Measurements from ENCODE around the gene HSD3B2.

- TF ChIP-seq EZH2 (IDR thresholded peaks at IDR 0.05) (no peak), POLR2AphosphoS5 (IDR thresholded peaks at IDR 0.05; ENCODE audit: borderline replicate concordance, low read depth, low read length) (no peak), FOXP2 (optimal IDR thresholded peaks at IDR 0.05; ENCODE audit: control extremely low read depth, extremely low read length, insufficient read depth) (no peak)
These were observed 56.6 kb downstream of the HSD3B2 start for GRCh38 chr1:119471566-119471965.

Measured in SK-N-MC (cell line).